GM18951 (cell line): ENCODE results near the gene ZFP2.

Experiments
- POLR2A ChIP-seq: IDR thresholded peaks from 4 replicates; pipeline ENCODE4 v1.6.1; 2011; ENCODE audit warnings: mild to moderate bottlenecking; ENCODE audit not compliant: insufficient read length, insufficient read depth; ENCODE audit errors: extremely low read depth
- in situ Hi-C: fragments of 300-500 bp; cut with MboI; formaldehyde crosslinking; loops from one replicate; pipeline ENCODE4 v1.12.0; 2022; ENCODE audit warnings: low sequenced_read_pairs, mixed read lengths, inconsistent platforms; ENCODE audit not compliant: unreplicated experiment

The ZFP2 gene

GRCh38 chr5:178883815-178884430 lies 11.8 kb upstream of the ZFP2 start:
- TF ChIP-seq POLR2A = no peak

GRCh38 chr5:178899289-178899688 lies 3.6 kb downstream of the ZFP2 start:
- TF ChIP-seq POLR2A = no peak
- in situ Hi-C loops = no loop called here

More at GRCh38 chr5:178883815-178884430, 11.8 kb upstream of the ZFP2 start:
- in situ Hi-C loops = no loop called here

GRCh38 chr5:178902849-178903248 lies 7.1 kb downstream of the ZFP2 start:
- in situ Hi-C loops = no loop called here

GRCh38 chr5:178931846-178932760 lies 36.4 kb downstream of the ZFP2 start:
- TF ChIP-seq POLR2A = no peak
- in situ Hi-C loops = no loop called here

More at GRCh38 chr5:178902849-178903248, 7.1 kb downstream of the ZFP2 start:
- no peak for TF ChIP-seq POLR2A

GRCh38 chr5:178940569-178941360 lies 45.1 kb downstream of the ZFP2 start, which contains the start of gene ZNF454:
Gene ZNF454, plus strand, starts transcription at chr5:178941198. Its CDS starts 1,594 bp downstream, at chr5:178942792.
- in situ Hi-C loops = no loop called here
- TF ChIP-seq POLR2A = no peak

- no peak for TF ChIP-seq POLR2A
Measured at GRCh38 chr5:178941361-178941760, 45.6 kb downstream of the ZFP2 start.

GRCh38 chr5:178965465-178966055 lies 69.8 kb downstream of the ZFP2 start:
- no peak for TF ChIP-seq POLR2A
- in situ Hi-C loops = no loop called here

More at GRCh38 chr5:178941361-178941760, 45.6 kb downstream of the ZFP2 start:
- in situ Hi-C loops = no loop called here

GRCh38 chr5:178981381-178981780 lies 85.7 kb downstream of the ZFP2 start:
- in situ Hi-C loops = no loop called here
- TF ChIP-seq POLR2A = no peak
